ENCODE results near the gene ABCA6.
"Not testable (repeated sequence)": the region's sequence is repeated elsewhere in the genome, so short reads cannot be mapped to it uniquely, and the experiment has no call there.

Gene ABCA6

GRCh38 chr17:69073392-69073791, 68.3 kb downstream of the ABCA6 start:
- not testable (repeated sequence) for DNase-seq (ENCODE audit: extremely low read depth in 1 of 2, low read depth in 1 of 2)

GRCh38 chr17:69072803-69073256, 68.9 kb downstream of the ABCA6 start:
- DNase-seq (ENCODE audit: extremely low read depth in 1 of 2, low read depth in 1 of 2), result not testable (repeated sequence)

- not testable (repeated sequence) for DNase-seq (ENCODE audit: extremely low read depth in 1 of 2, low read depth in 1 of 2)
Measured at GRCh38 chr17:69071233-69071586, 70.5 kb downstream of the ABCA6 start.

GRCh38 chr17:69070378-69071232, 71.1 kb downstream of the ABCA6 start:
- DNase-seq (ENCODE audit: extremely low read depth in 1 of 2, low read depth in 1 of 2), result not testable (repeated sequence)

GRCh38 chr17:69069226-69069750, 72.4 kb downstream of the ABCA6 start:
- DNase-seq (ENCODE audit: extremely low read depth in 1 of 2, low read depth in 1 of 2), result no peak

GRCh38 chr17:69067274-69068047, 74.2 kb downstream of the ABCA6 start:
- DNase-seq (ENCODE audit: extremely low read depth in 1 of 2, low read depth in 1 of 2), result no peak

- no peak for DNase-seq (ENCODE audit: extremely low read depth in 1 of 2, low read depth in 1 of 2)
Measured at GRCh38 chr17:69066482-69066881, 75.2 kb downstream of the ABCA6 start.

- no peak for DNase-seq (ENCODE audit: extremely low read depth in 1 of 2, low read depth in 1 of 2)
Measured at GRCh38 chr17:69065113-69065512, 76.6 kb downstream of the ABCA6 start.

GRCh38 chr17:69064476-69064875, 77.2 kb downstream of the ABCA6 start:
- DNase-seq (ENCODE audit: extremely low read depth in 1 of 2, low read depth in 1 of 2), result no peak

GRCh38 chr17:69064001-69064400, 77.7 kb downstream of the ABCA6 start:
- DNase-seq (ENCODE audit: extremely low read depth in 1 of 2, low read depth in 1 of 2), result no peak

- DNase-seq (ENCODE audit: extremely low read depth in 1 of 2, low read depth in 1 of 2), result no peak
Measured at GRCh38 chr17:69062860-69063581, 78.7 kb downstream of the ABCA6 start.

GRCh38 chr17:69061721-69062556, 79.8 kb downstream of the ABCA6 start:
- no peak for DNase-seq (ENCODE audit: extremely low read depth in 1 of 2, low read depth in 1 of 2)

- DNase-seq (ENCODE audit: extremely low read depth in 1 of 2, low read depth in 1 of 2), result no peak
Measured at GRCh38 chr17:69060822-69061221, 80.9 kb downstream of the ABCA6 start, which contains the start of gene ABCA9. Gene ABCA9, minus strand, starts transcription at chr17:69060927. Its CDS starts 9,801 bp downstream, at chr17:69051126.

- DNase-seq (ENCODE audit: extremely low read depth in 1 of 2, low read depth in 1 of 2), result no peak
Measured at GRCh38 chr17:69059458-69060175, 82.1 kb downstream of the ABCA6 start.

- DNase-seq (ENCODE audit: extremely low read depth in 1 of 2, low read depth in 1 of 2), result no peak
Measured at GRCh38 chr17:69058165-69058564, 83.5 kb downstream of the ABCA6 start.

GRCh38 chr17:69057280-69057679, 84.4 kb downstream of the ABCA6 start:
- no peak for DNase-seq (ENCODE audit: extremely low read depth in 1 of 2, low read depth in 1 of 2)

GRCh38 chr17:69056179-69056823, 85.4 kb downstream of the ABCA6 start:
- DNase-seq (ENCODE audit: extremely low read depth in 1 of 2, low read depth in 1 of 2), result no peak

- no peak for DNase-seq (ENCODE audit: extremely low read depth in 1 of 2, low read depth in 1 of 2)
Measured at GRCh38 chr17:69055334-69055733, 86.4 kb downstream of the ABCA6 start.
